Superior temporal gyrus (tissue), 1 donor: ENCODE results near the gene SERINC3.

Experiments used
- DNase-seq: peaks from one replicate; pipeline ENCODE4 v3.0.0-alpha.2; 2016; ENCODE audit errors: extremely low spot score

Gene SERINC3

DNA sequence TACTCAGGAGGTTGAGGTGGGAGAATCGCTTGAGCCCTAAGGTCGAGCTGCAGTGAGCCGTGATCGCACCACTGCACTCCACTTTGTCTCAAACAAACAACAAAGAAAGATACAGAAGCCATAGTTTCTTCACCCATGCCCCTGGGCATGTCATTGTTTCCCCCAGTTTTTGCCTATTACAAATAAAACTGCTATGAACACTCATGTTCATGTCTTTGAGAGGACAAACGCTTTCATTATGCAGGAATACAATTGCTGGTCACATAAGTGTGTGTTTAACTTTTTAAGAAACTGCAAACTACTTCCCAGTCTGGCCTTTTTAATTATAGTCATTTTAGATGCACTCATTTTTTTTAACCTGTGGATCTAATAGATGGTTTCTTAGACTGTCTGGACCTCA is 58.4 kb downstream of the SERINC3 start:
- no peak for DNase-seq

DNA sequence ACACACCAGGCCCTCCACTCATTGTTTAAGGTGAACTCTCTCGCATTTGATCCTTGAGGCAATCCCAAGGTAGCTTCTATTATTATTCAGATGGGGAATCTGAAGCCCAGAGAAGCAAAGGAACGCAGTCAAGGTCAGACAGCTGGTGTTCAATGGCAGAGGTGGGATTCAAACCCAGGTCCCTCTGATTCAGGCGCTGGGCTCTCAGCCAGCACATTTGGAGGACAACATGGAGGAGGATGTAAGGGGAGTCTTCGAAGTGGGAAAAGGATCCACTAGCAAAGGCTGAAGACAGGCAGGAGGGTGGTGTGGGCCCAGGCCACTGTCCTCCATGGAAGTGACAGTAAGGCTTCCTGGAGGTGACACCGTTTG is 60.1 kb downstream of the SERINC3 start:
- no peak for DNase-seq

DNA sequence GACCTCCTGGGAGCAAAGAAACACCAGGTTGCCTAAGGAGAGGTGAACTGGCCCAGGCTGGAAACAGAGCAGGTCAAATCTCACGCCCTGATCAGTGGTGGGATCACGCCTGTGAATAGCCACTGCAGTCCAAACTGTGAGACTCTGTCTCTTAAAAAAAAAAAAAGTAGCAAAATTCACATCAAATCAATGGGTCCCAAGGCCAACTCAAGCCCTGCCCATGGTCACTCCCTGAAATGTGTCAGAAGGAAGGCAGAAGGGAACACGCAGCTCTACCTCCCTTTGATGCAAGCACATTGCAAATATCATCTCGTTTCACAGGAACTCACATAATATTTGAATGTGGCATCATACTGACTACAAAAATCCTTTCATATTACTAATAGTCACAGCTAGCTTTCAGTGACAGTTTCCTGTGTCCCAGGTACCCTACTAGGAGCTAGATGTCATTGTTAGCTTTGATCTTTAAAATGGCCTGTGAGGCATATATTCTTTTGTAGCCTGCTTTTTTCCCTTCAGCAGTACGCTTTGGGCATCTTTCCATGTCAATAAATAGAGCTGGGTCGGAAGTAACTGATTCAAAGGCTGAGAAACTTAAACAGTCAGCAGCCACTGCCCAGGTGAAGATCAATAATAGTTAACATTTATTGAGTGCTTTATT is 60.6 kb downstream of the SERINC3 start:
- DNase-seq: no peak

DNA sequence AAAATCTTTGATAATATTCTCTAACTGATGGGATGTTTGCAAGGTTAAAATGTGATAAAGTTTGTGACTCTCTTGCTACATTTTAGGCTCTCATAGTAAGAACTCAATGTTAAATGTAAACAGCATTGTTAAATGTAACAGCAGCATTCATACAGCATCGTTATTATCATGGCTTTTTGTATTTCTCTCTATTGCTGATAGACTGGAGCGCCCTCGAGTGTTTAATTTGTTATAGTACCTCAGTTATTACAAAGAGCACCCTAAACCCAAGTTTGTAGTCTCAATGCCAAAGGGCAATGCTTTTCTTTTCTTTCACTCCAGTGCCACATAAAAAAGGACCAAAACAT is 61.1 kb downstream of the SERINC3 start:
- DNase-seq: peak; percentile 58

DNA sequence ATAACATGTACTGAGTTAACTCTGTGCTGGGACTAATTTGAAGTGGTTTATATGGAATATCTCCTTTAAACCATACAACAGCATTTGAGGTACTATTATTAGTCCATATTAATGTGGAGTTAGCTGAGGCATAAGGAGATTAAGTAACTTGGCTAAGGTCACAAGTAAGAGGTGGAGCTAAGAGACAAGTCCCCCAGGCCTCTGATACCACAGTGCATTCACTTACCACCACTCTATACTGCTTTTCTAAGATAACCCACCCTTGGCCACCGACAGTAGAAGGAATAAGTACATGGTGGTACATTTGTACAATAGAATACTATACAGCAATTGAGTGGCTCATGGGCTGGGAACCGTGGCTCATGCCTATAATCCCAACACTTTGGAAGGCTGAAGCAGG is 62.6 kb downstream of the SERINC3 start:
- DNase-seq: no peak

DNA sequence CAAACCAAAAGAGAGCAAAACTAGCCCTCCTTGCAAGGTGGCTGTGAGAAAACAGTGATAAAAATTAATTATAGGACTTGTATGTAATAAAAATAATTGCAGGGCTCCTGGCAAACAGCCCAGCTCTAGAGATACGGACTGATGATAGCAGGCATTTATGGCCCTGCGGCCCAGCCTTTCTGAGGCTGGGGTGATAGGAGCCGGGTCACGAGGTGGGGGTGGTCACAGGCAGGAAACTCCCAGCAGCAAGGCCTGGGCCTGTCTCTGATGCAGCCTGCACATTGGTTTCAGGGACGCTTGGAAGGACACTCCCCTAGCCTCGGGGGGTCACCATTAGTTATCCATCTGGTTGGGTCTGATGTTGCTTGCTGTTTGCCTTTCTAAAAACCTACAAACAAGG is 64.9 kb downstream of the SERINC3 start:
- no peak for DNase-seq

DNA sequence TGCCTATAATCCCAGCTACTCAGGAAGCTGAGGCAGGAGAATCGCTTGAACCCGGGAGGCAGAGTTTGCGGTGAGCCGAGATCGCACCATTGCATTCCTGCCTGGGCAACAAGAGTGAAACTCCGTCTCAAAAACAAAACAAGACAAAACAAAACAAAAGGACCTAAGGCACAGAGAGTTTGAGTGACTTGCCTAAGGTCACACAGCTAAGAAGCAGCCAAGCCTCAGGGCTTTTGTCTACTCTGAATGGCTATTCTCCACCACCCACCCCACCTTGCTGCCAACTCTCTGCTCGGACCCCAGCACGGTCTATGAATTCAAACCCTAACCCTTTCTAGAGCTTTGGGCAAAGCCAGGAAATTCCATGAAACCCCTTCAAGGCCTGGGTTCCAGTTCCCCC is 65.3 kb downstream of the SERINC3 start:
- DNase-seq: no peak

DNA sequence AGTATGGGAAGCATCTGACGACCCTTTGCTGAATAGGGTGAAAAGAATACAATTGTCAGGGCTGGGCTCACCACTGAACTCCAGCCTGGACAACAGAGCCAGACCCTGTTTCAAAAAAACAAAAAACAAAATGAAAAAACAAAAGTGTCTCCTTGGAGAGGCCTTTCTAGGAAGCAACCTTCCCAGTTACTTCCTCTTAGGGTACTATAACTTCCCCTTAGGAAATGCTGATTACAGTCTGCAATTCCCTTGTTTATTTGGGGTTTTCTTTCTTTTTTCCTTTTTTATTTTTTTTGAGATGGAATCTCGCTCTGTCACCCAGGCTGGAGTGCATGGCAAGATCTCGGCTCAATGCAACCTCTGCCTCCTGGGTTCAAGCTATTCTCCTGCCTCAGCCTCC is 66.7 kb downstream of the SERINC3 start:
- DNase-seq: no peak

DNA sequence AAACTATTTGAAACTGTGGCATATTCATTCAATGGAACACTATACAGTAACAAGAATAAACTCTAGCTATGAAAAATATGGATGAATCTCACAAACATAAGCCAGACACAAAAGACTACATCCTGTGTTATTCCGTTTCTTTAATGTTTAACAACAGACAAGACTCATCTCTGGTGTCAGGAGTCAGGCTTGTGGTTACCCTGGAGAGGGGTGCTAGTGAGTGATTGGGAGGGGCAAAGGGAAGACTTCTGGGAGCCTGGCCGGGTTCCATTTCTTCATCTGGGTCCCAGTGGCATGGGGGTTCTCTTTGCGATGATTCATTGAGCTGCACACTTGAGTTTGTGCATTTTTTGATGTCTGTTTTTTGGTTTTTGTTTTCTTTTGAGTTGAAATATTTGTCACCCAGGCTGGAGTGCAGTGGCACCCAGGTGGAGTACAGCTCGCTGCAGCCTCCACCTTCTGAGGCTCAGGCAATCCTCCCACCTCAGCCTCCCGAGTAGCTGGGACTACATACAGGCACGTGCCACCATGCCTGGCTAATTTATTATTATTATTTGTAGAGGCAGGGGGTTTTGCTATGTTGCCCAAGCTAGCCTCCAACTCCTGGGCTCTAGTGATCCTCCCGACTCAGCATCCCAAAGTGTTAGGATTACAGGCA is 67.4 kb downstream of the SERINC3 start:
- DNase-seq: no peak

DNA sequence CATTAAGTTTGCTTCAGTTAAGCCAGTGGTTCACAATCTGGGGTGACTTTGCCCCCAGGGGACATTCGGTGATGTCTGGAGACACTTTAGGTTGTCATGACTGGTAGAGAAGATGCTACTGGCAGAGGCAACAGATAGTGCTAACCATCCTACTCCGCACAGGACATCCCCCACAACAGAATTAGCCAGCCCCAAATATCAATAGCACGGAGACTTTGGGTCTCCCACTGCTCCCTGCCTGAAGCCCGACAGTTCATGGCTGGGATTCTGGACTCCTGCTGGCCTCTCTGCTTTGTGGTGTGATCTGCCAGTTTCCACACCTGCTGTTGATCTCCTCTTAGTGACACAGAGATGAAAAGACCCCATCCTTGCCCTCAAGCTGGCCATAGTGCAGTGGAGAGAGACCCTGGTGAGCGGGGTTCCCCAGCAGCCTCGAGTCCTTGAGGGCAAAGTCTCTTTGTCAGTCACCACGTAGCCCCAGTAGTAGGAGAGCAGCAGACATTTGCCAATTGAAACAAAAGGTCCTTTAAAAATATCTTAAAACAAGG is 70.9 kb downstream of the SERINC3 start:
- no peak for DNase-seq

DNA sequence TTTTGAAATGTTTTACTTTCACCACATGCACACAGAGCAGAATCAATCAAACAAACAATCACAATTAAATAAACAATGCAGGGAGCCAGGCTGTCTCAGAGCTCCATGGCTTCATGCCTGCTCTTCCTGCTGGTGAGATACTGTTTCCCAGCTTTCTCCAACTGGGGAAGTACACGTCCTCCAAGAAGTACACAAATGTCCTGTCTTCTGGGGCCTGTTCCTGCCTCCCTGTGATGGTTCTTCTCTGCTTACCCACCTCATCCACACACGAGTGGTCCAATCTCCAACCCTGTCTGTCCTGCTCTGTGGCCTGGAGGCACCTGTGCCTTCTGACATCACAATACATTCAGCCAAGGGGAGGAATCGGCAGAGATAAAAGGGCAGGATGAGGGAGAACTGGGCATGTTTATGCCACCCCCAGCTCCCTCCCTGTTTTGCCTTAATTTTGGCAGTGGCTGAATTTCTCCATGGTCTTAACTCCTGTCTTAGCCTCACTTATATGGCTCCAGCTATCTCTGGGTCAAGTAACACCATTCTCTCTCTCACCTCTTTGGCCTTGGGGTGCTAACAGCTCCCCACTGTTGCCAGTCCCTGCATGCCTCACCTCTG is 71.5 kb downstream of the SERINC3 start:
- DNase-seq: no peak

DNA sequence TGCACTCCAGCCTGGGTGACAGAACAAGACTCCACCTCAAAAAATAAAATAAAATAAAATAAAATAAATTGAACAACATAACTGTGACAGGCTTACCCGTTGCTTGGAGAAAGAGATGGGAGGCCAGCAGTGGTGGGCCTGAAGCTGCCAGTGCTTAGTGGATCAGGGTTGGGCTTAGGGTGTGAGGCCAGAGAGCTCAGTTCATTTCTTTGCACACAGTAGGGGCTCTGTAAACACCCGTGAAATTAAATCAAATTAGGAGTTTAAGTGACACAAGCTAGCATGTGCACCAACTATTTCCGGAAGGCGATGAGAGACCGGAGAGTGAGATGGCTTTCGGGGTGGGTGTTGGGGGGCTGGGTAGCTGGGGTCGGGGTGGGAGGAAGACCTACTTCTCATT is 72.0 kb downstream of the SERINC3 start:
- DNase-seq: no peak

DNA sequence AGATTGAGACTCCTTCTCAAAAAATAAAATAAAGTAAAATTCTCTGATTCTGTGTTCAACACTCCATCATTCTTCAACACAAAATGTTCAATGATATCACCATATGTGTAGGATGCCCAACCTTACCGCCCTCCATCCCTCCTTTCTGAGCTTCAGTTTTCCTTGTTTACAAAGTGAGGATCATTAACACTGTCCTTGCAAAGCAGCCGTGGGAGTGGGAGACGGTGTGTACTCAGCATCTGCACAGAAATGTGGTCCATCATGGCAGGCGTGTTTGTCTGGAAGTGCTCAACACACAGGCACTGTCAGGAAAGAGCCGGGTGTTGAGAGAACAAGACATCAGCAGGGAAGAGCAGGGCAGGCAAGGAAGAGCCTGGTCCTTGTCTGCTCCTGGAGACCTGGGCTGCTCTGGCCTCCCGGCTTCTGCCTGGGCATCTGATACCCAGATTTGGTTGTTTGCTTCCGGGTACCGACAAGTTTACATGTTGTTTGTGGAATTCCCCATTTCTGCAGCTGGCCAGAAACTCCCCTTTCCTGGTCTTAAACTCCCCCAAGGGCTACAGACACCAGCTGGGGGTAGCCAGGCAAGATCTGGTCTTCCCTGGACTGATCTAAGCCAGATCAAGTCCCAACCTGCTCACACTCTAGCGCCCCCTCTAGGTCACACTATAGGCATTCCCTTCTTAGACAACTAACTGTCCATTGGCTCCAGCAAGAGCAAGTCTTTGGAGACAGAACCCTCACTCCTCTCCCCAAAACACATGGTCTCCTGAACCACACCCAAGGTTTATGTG is 72.9 kb downstream of the SERINC3 start:
- DNase-seq: no peak

DNA sequence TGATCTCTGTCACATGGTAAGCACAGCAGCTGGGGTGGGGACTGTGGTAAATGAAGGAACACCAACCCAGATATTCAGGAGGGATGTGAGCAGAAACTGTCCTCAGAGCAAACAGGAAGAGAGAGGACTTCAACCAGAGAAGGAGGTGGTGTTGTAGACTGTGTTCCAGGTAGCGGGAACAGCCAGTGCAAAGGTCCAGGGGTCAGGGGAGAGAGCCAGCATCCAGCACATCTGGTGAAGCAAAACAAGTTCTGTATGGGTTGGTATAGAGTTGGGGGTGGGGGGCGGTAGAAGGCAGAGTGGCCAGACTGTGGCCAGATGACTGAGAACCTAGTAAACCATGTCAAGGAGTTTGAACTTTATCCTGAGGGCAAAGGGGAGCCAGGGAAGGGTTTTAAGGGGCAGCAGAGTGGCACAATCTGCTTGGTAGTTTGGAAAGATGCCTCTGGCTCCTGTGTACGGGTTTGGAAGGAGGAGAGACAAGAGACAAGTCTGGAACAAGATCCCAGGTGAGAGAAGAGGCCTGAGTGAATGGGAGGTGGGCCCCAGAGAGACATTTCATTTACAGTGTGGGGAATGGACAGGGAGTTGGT is 73.9 kb downstream of the SERINC3 start:
- no peak for DNase-seq
